ENCODE measurements around the gene CEP70.

- no peak for TF ChIP-seq CTCF (optimal IDR thresholded peaks at IDR 0.05 in 1 of 3, IDR thresholded peaks at IDR 0.05 in 1 of 3, conservative IDR thresholded peaks at IDR 0.05 in 1 of 3; ENCODE audit: extremely low read depth in 1 of 3, insufficient read depth in 2 of 3, low read length in 3 of 3)
- TF ChIP-seq EZH2 (IDR thresholded peaks at IDR 0.05; ENCODE audit: low read length) = no peak
Measured at GRCh38 chr3:138455801-138456716, 138.0 kb downstream of the CEP70 start.
